IPS-20b (cell line): ENCODE results near the gene DGCR2.
"Not testable (repeated sequence)": the region's sequence is repeated elsewhere in the genome, so short reads cannot be mapped to it uniquely, and the experiment has no call there.

Source experiments
- H3K27ac ChIP-seq: one replicate; pipeline ENCODE4 v1.5.1; 2013; ENCODE audit warnings: low read length
- H3K27me3 ChIP-seq: 2 replicates; pipeline ENCODE4 v1.6.1; 2013; ENCODE audit warnings: mild to moderate bottlenecking, low read length, inconsistent platforms; ENCODE audit not compliant: insufficient read depth
- H3K36me3 ChIP-seq: 2 replicates; pipeline ENCODE4 v1.6.1; 2013; ENCODE audit warnings: low read depth, mild to moderate bottlenecking, inconsistent platforms, low read length, moderate library complexity; ENCODE audit not compliant: insufficient read depth
- H3K4me1 ChIP-seq: 2 replicates; pipeline ENCODE4 v1.6.1; 2013; ENCODE audit warnings: mild to moderate bottlenecking, control low read depth, inconsistent platforms, low read length, moderate library complexity; ENCODE audit not compliant: insufficient read depth
- H3K4me3 ChIP-seq: 2 replicates; pipeline ENCODE4 v1.5.1; 2013; ENCODE audit warnings: mild to moderate bottlenecking, low read length, inconsistent platforms
- H3K9ac ChIP-seq: 2 replicates; pipeline ENCODE4 v1.6.1; 2013; ENCODE audit warnings: low read depth, mild to moderate bottlenecking, inconsistent platforms, low read length, moderate library complexity
- H3K9me3 ChIP-seq: 2 replicates; pipeline ENCODE4 v1.6.1; 2013; ENCODE audit warnings: mild to moderate bottlenecking, low read depth, low read length, inconsistent platforms; ENCODE audit not compliant: insufficient read depth

DGCR2 gene

GRCh38 chr22:19040391-19040861 is 81.8 kb downstream of the DGCR2 start:
- Histone ChIP-seq H3K4me3 (no peak overlapping the region), H3K9me3 (no peaks in the 10 kb centered on the region), H3K27ac (no peak overlapping the region), H3K9ac (no peak overlapping the region), H3K27me3 (no peaks in the 10 kb centered on the region), H3K36me3 (peaks cover 52% of the 10 kb centered on the region), H3K4me1 (no peaks in the 10 kb centered on the region)

- no peak overlapping the region for H3K4me3 ChIP-seq
- no peaks in the 10 kb centered on the region for H3K9me3 ChIP-seq
- no peak overlapping the region for H3K9ac ChIP-seq
- no peak overlapping the region for H3K27ac ChIP-seq
- no peaks in the 10 kb centered on the region for H3K27me3 ChIP-seq
- peaks cover 47% of the 10 kb centered on the region for H3K36me3 ChIP-seq
- no peaks in the 10 kb centered on the region for H3K4me1 ChIP-seq
Observed at GRCh38 chr22:19039796-19040280, 82.4 kb downstream of the DGCR2 start.

- no peaks in the 10 kb centered on the region for H3K4me1 ChIP-seq
- no peaks in the 10 kb centered on the region for H3K27me3 ChIP-seq
- peaks cover 42% of the 10 kb centered on the region for H3K36me3 ChIP-seq
- H3K9ac ChIP-seq, result no peak overlapping the region
- H3K4me3 ChIP-seq, result no peak overlapping the region
- no peak overlapping the region for H3K27ac ChIP-seq
- H3K9me3 ChIP-seq, result no peaks in the 10 kb centered on the region
Observed at GRCh38 chr22:19039448-19039780, 82.8 kb downstream of the DGCR2 start.

DNA sequence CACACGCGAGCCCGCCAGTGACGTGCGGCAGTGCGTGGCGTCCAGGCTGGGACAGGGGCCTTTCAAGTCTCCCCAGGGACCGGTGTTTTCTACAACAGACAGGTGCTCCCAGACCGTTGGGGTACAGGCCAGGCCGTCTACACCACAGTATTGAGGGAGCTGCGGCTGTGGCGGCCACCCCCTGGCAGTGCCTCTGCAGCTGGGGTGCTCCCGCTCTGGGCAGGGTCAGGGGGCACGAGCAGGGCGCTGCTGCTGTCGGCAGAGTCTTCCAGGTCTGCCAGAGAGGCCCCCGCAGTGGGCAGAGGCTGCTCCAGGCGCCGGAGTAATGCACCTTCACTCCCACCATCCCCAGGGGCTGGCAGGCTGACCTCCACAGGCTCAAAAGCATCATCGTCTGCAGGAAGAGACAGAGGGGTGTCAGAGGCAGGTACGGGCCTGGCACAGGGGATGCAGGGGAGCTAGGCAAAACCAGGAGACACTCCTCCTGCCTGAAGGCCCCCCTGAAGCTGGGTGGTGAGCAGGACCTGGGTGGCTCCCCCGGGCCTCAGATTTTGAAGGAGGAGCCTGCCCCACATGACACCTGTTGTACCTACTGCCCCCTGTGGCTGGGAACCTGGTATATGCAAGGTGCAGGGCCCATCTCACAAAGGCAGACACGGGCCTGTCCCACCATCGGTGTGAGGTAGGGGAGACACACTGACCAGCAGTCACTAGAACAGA is 83.3 kb downstream of the DGCR2 start:
- H3K27me3 ChIP-seq, result no peaks in the 10 kb centered on the region
- no peaks in the 10 kb centered on the region for H3K4me1 ChIP-seq
- H3K27ac ChIP-seq, result no peak overlapping the region
- no peak overlapping the region for H3K9ac ChIP-seq
- H3K9me3 ChIP-seq, result no peaks in the 10 kb centered on the region
- peaks cover 37% of the 10 kb centered on the region for H3K36me3 ChIP-seq
- no peak overlapping the region for H3K4me3 ChIP-seq

GRCh38 chr22:19038164-19038546 is 84.1 kb downstream of the DGCR2 start:
- Histone ChIP-seq H3K4me1 (no peaks in the 10 kb centered on the region), H3K27ac (no peak overlapping the region), H3K36me3 (peaks cover 30% of the 10 kb centered on the region)

GRCh38 chr22:19037282-19038163 is 84.7 kb downstream of the DGCR2 start:
- Histone ChIP-seq H3K4me1 (no peaks in the 10 kb centered on the region), H3K27me3 (no peaks in the 10 kb centered on the region; the same call in 1 of the 2 replicates), H3K9me3 (no peaks in the 10 kb centered on the region), H3K27ac (no peak overlapping the region), H3K9ac (no peak overlapping the region), H3K36me3 (peaks cover 26% of the 10 kb centered on the region), H3K4me3 (no peak overlapping the region)

More at GRCh38 chr22:19038164-19038546, 84.1 kb downstream of the DGCR2 start:
- no peaks in the 10 kb centered on the region; the same call in 1 of the 2 replicates for H3K27me3 ChIP-seq
- H3K9me3 ChIP-seq, result no peaks in the 10 kb centered on the region
- no peak overlapping the region for H3K4me3 ChIP-seq
- H3K9ac ChIP-seq, result no peak overlapping the region

- Histone ChIP-seq H3K36me3 (peaks cover 18% of the 10 kb centered on the region), H3K27me3 (no peaks in the 10 kb centered on the region; the same call in 1 of the 2 replicates), H3K9me3 (no peaks in the 10 kb centered on the region), H3K27ac (no peak overlapping the region), H3K9ac (no peak overlapping the region), H3K4me1 (no peaks in the 10 kb centered on the region), H3K4me3 (no peak overlapping the region)
Observed at GRCh38 chr22:19036523-19037273, 85.5 kb downstream of the DGCR2 start.

- no peaks in the 10 kb centered on the region for H3K4me1 ChIP-seq
- peaks cover 13% of the 10 kb centered on the region for H3K36me3 ChIP-seq
- H3K9ac ChIP-seq, result no peak overlapping the region
- H3K27ac ChIP-seq, result no peak overlapping the region
- no peak overlapping the region for H3K4me3 ChIP-seq
- H3K9me3 ChIP-seq, result no peaks in the 10 kb centered on the region
- peaks cover 4% of the 10 kb centered on the region for H3K27me3 ChIP-seq
Observed at GRCh38 chr22:19036229-19036522, 86.0 kb downstream of the DGCR2 start.

DNA sequence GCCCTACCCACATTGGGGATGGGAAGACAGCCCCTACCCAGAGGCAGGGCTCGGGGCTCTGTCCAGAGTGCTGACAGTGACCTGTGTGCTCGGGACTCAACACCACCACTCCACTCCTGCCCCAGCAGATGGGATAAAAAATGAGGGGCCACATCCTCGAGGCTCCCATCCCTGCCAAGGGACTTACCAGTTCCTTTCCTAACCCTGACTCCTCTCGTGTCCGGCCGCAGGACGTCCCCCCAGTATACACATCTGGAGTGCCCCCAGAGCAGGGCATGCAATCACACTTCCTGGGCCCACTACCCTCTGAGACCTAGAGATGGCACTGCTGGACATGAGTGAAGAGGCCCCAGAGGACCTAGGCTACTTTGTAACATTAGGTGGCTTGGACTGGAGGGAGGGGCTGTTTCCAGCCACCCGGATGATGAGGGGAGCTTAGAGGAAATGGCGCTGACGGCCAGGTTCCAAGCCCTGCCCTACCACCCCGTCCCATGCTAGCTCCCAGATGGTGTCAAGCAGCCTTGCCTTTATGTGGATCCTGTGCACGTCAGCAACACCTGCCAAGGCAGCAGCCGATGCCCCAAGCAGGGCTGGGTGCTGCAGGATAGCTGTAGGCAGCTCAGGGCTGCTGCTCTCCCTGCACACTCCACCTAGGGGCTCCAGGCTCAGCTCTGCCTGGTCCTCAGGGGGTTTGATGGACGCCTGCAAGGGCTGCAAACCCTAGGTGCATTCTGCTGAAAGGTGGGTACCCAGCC is 86.6 kb downstream of the DGCR2 start:
- Histone ChIP-seq H3K27ac (no peak overlapping the region), H3K36me3 (peaks cover 7% of the 10 kb centered on the region), H3K4me1 (no peaks in the 10 kb centered on the region), H3K27me3 (peaks cover 10% of the 10 kb centered on the region), H3K9me3 (no peaks in the 10 kb centered on the region), H3K4me3 (no peak overlapping the region), H3K9ac (no peak overlapping the region)

DNA sequence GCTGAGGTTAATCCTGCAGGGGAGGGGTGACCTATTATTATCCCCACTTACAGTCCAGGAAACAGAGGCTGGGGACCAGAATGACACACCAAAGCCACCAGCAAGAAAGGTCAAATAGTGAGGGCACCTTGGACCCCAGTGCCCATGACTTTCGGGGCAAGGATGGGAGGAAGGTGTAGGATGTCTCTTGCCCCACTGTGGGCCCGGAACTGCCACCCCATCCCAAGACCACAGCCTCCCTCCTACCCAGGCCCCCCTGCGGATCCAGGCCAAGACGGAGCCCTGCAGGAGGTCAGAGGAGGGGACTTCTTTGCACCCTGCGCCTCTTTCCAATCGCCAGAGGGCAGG is 87.1 kb downstream of the DGCR2 start:
- H3K9me3 ChIP-seq, H3K36me3 ChIP-seq, H3K4me3 ChIP-seq, H3K27ac ChIP-seq, H3K9ac ChIP-seq, H3K4me1 ChIP-seq: not testable (repeated sequence)
- peaks cover 15% of the 10 kb centered on the region for H3K27me3 ChIP-seq

DNA sequence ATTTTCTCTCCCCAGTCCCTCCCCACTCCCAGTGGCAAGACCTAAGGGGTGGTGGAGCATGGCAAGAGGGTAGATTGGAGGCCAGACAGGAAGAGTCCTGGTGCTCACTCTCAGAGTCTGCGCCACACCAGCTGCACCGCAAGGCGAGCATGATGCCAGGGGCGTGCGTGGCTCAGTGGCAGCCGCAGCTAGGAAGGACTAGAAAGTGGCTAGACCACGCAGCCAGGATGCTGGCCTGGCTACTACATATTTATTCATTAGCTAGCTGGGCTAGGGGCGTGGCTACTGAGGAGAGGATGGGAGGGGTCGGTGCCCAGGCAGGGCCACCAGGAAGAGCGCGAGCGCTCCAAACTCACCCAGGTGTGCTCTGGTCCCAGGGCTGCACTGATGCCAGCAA is 87.5 kb downstream of the DGCR2 start:
- H3K4me1 ChIP-seq, H3K9ac ChIP-seq, H3K9me3 ChIP-seq, H3K36me3 ChIP-seq, H3K27ac ChIP-seq, H3K4me3 ChIP-seq: not testable (repeated sequence)
- H3K27me3 ChIP-seq, result peaks cover 18% of the 10 kb centered on the region
